K562 (cell line): Measurements from ENCODE around the gene SDCCAG8. TPM values are rescaled to one million over a fixed set of nuclear protein-coding genes. Genes with fewer than 3 reads are reported as not detected.

Source experiments
- ATAC-seq: fragments of 200-7000 bp; cut with Tn5 transposase; 3 replicates; pipeline ENCODE4 v1.9.1; 2020; ENCODE audit warnings: moderate library complexity
- BruUV-seq: library from RNA; stranded (reverse); fragments of 400-500 nt; replicated peaks from 2 replicates; lab custom pipeline; 2021; lab: Mats Ljungman, UMichigan
- CTCF ChIA-PET: fragments of 300-600 bp; formaldehyde crosslinking; extraction: SDS; loops from one replicate; lab custom pipeline; 2021; ENCODE audit warnings: low intra/inter-chr PET ratio; lab: Yijun Ruan, JAX
- POLR2A ChIA-PET: fragments of 300-600, 350-650 bp; sonication (Branson Sonifier 250); formaldehyde crosslinking; extraction: SDS; loops from one replicate; lab custom pipeline; 2021; ENCODE audit warnings: antibody characterized with exemption, inconsistent platforms; lab: Yijun Ruan, JAX
- DNase-seq, 4 experiments: peaks; one replicate each; pipeline versions ENCODE4 v3.0.0 to v3.0.0-alpha.2; 2011 to 2018; ENCODE audit warnings: low spot score in 3 of 4, mixed read lengths in 3 of 4; ENCODE audit errors: extremely low read depth in 1 of 4
- FAIRE-seq: peaks from 2 replicates; lab custom pipeline; 2011; peaks lifted over from hg19 to GRCh38; lab: Jason Lieb, UNC
- H2AFZ ChIP-seq: 2 replicates; pipeline ENCODE4 v1.6.0; 2011; ENCODE audit warnings: low read depth, low read length, control low read depth, inconsistent platforms
- H3K27ac ChIP-seq: fragments of 200-600 bp; 3 replicates; pipeline ENCODE4 v1.8.0; 2011; ENCODE audit warnings: low read depth, mild to moderate bottlenecking, control low read depth, inconsistent platforms, low read length, moderate library complexity, mixed read lengths; ENCODE audit errors: extremely low read depth
- H3K27me3 ChIP-seq, 2 experiments: fragments of 300-600 bp in 1 of 2; 2 replicates in 1 of 2; 3 replicates in 1 of 2; pipeline versions ENCODE4 v1.6.0 to v1.8.0; 2011; ENCODE audit warnings: inconsistent platforms in 2 of 2, low read length in 2 of 2, mild to moderate bottlenecking in 1 of 2, mixed read lengths in 1 of 2, moderate library complexity in 1 of 2; ENCODE audit not compliant: control insufficient read depth in 2 of 2, insufficient read depth in 2 of 2
- H3K36me3 ChIP-seq: fragments of 300-600 bp; 3 replicates; pipeline ENCODE4 v1.8.0; 2011; ENCODE audit warnings: mild to moderate bottlenecking, low read length, inconsistent platforms; ENCODE audit not compliant: control insufficient read depth, insufficient read depth
- H3K4me1 ChIP-seq, 2 experiments: fragments of 200-600 bp in 1 of 2; replicated peaks in 1 of 2; 2 replicates in 1 of 2; 3 replicates in 1 of 2; pipeline versions ENCODE4 v1.5.1 to v1.8.0; 2011; ENCODE audit warnings: inconsistent platforms in 2 of 2, low read length in 2 of 2, mild to moderate bottlenecking in 1 of 2, mixed read lengths in 1 of 2, moderate library complexity in 1 of 2; ENCODE audit not compliant: control insufficient read depth in 2 of 2, insufficient read depth in 2 of 2
- H3K4me2 ChIP-seq: 2 replicates; pipeline ENCODE4 v1.6.1; 2011; ENCODE audit warnings: low read length, control low read depth, inconsistent platforms, mixed read lengths; ENCODE audit not compliant: insufficient read depth
- H3K4me3 ChIP-seq: fragments of 200-600 bp; sonication (generic), shearing (Covaris generic); 2 replicates; pipeline ENCODE4 v1.5.1; 2016; ENCODE audit warnings: control low read depth, inconsistent platforms
- H3K79me2 ChIP-seq: fragments of 200-600 bp; 3 replicates; pipeline ENCODE4 v1.8.0; 2011; ENCODE audit warnings: low read length, inconsistent platforms; ENCODE audit not compliant: control insufficient read depth, insufficient read depth
- H3K9ac ChIP-seq, 2 experiments: 2 replicates each; pipeline versions ENCODE4 v1.6.0 to v1.6.1; 2011; ENCODE audit warnings: low read depth in 2 of 2, low read length in 2 of 2, control low read depth in 1 of 2, inconsistent platforms in 1 of 2, mild to moderate bottlenecking in 1 of 2, mixed read lengths in 1 of 2; ENCODE audit not compliant: insufficient read depth in 1 of 2
- H3K9me1 ChIP-seq: one replicate; pipeline ENCODE4 v1.6.0; 2011; ENCODE audit warnings: inconsistent platforms, mild to moderate bottlenecking, low read length, moderate library complexity; ENCODE audit not compliant: control insufficient read depth, insufficient read depth
- H3K9me3 ChIP-seq: replicated peaks from 2 replicates; pipeline ENCODE4 v1.5.1; 2011; ENCODE audit warnings: low read depth, low read length, inconsistent platforms; ENCODE audit not compliant: control insufficient read depth, insufficient read depth
- H4K20me1 ChIP-seq: replicated peaks from 2 replicates; pipeline ENCODE4 v1.6.1; 2011; ENCODE audit warnings: low read length, inconsistent platforms, mixed read lengths; ENCODE audit not compliant: control insufficient read depth, insufficient read depth
- ASH1L ChIP-seq: fragments of 450-650 bp; IDR thresholded peaks from 2 replicates; pipeline ENCODE4 v1.6.1; 2018; ENCODE audit warnings: borderline replicate concordance, mild to moderate bottlenecking, low read depth; ENCODE audit not compliant: partially characterized antibody
- BRCA1 ChIP-seq, 2 experiments: fragments of 450-650 bp in 1 of 2; sonication (generic) in 1 of 2; formaldehyde crosslinking in 1 of 2; IDR thresholded peaks; 2 replicates each; pipeline versions ENCODE4 v1.5.0 to v1.6.1; 2017 to 2020; ENCODE audit warnings: mild to moderate bottlenecking in 1 of 2, missing genetic modification reagents in 1 of 2
- CHD4 ChIP-seq: fragments of 200-600 bp; sonication (generic); IDR thresholded peaks from 3 replicates; pipeline ENCODE4 v1.6.1; 2012; ENCODE audit warnings: low read depth, mild to moderate bottlenecking, mixed read lengths, low read length, inconsistent platforms; ENCODE audit not compliant: insufficient read depth, insufficient replicate concordance, poor library complexity, severe bottlenecking
- E2F1 ChIP-seq: sonication (generic); formaldehyde crosslinking; IDR thresholded peaks from 2 replicates; pipeline ENCODE4 v1.8.1; 2023; ENCODE audit warnings: mild to moderate bottlenecking, missing genetic modification reagents, moderate library complexity
- ELF4 ChIP-seq: fragments of 450-650 bp; formaldehyde crosslinking; IDR thresholded peaks from 2 replicates; pipeline ENCODE4 v1.4.0; 2022; ENCODE audit warnings: missing genetic modification characterization
- FOXP1 ChIP-seq: sonication (generic); formaldehyde crosslinking; IDR thresholded peaks from 2 replicates; pipeline ENCODE4 v1.8.0; 2022; ENCODE audit warnings: mild to moderate bottlenecking, missing genetic modification reagents
- HINFP ChIP-seq: fragments of 450-650 bp; conservative IDR thresholded peaks from 2 replicates; pipeline ENCODE4 v1.6.1; 2016; ENCODE audit warnings: missing genetic modification characterization, low read depth, mild to moderate bottlenecking, control low read depth, missing compliant biosample characterization
- JUND ChIP-seq, 2 experiments: IDR thresholded peaks; 2 replicates in 1 of 2; 3 replicates in 1 of 2; pipeline ENCODE4 v1.6.1; 2011; ENCODE audit warnings: borderline replicate concordance in 2 of 2, low read depth in 2 of 2, low read length in 2 of 2, improper control_type of control experiment in 1 of 2, missing biosample characterization in 1 of 2, missing genetic modification characterization in 1 of 2, missing genetic modification reagents in 1 of 2
- MNT ChIP-seq, 2 experiments: fragments of 450-650 bp; conservative IDR thresholded peaks; 2 replicates each; pipeline ENCODE4 v1.6.1; 2017; ENCODE audit warnings: mild to moderate bottlenecking in 2 of 2, moderate library complexity in 2 of 2
- NBN ChIP-seq: fragments of 450-650 bp; IDR thresholded peaks from 2 replicates; pipeline ENCODE4 v1.6.1; 2016; ENCODE audit warnings: low read depth, mild to moderate bottlenecking
- POLR2AphosphoS2 ChIP-seq: IDR thresholded peaks from 2 replicates; pipeline ENCODE4 v1.6.1; 2012; ENCODE audit warnings: low read length, improper control_type of control experiment
- RBBP5 ChIP-seq: fragments of 200-600 bp; sonication (generic); IDR thresholded peaks from 2 replicates; pipeline ENCODE4 v1.6.1; 2012; ENCODE audit warnings: borderline replicate concordance, mild to moderate bottlenecking, low read length, control low read depth, inconsistent platforms; ENCODE audit not compliant: insufficient read depth, poor library complexity, severe bottlenecking
- SIN3B ChIP-seq: fragments of 450-650 bp; IDR thresholded peaks from 2 replicates; pipeline ENCODE4 v1.6.1; 2017; ENCODE audit warnings: low read depth, mild to moderate bottlenecking, moderate library complexity
- SREBF1 ChIP-seq: fragments of 150-350 bp; IDR thresholded peaks from 2 replicates; pipeline ENCODE4 v1.6.1; 2014; ENCODE audit warnings: antibody characterized with exemption, low read depth, low read length, borderline replicate concordance
- TBP ChIP-seq: optimal IDR thresholded peaks from 2 replicates; pipeline ENCODE3; 2011; ENCODE audit warnings: low read depth, low read length, improper control_type of control experiment
- ZBTB17 ChIP-seq: fragments of 450-650 bp; formaldehyde crosslinking; IDR thresholded peaks from 2 replicates; pipeline ENCODE4 v1.4.0; 2020; ENCODE audit warnings: mild to moderate bottlenecking
- WGBS: fragments of 100-300 bp; shearing (Covaris generic); methylation state at CpG from one replicate; pipeline ENCODE4 v1.1.6; 2016; ENCODE audit warnings: low coverage, mixed read lengths; ENCODE audit not compliant: insufficient coverage; ENCODE audit errors: missing lambda C conversion rate; 5-methylcytosine and 5-hydroxymethylcytosine counted together
- in situ Hi-C: fragments of 300-500 bp; cut with MboI; formaldehyde crosslinking; loops from 4 replicates; pipeline ENCODE4 v1.15.0; 2018; ENCODE audit warnings: inconsistent platforms, mixed read lengths
- intact Hi-C: fragments of 100-400 bp; cut with micrococcal nuclease; formaldehyde crosslinking; loops from 2 replicates; pipeline ENCODE4 v1.14.2; 2022
- polyA plus RNA-seq, 8 experiments: library from polyadenylated mRNA; depleted of rRNA in 4 of 8; stranded (reverse) in 5 of 8; unstranded in 3 of 8; fragments of >200 nt; fragmentation: Nextera tagmentation in 2 of 8; fragmentation: Illumina TruSeq in 1 of 8; extraction: Ambion mirVana in 2 of 8; extraction: Trizol in 1 of 8; gene quantifications; 2 replicates each; pipeline versions ENCODE4 v1.2.1 to v1.2.3, GENCODE V29; 2011 to 2014; ENCODE audit warnings: inconsistent platforms in 1 of 8, missing spikeins in 1 of 8
- total RNA-seq, 7 experiments: library from RNA; depleted of rRNA in 6 of 7; stranded (reverse); fragments of >200 nt in 6 of 7; fragmentation: Illumina TruSeq in 2 of 7; extraction: Trizol in 2 of 7; gene quantifications; 2 replicates each; pipeline versions ENCODE4 v1.2.1 to v1.2.3, GENCODE V29; 2011 to 2021; ENCODE audit warnings: low replicate concordance in 1 of 7

SDCCAG8 gene
- total and polyA plus RNA-seq, 9 of the 15 experiments (the other 6 are each of a cell fraction or from before 2014, with no cell fraction given): 17.9 to 36.7 (median 25.4) TPM

- in situ Hi-C loops (no loop called here), intact Hi-C loops (no loop called here)
- BruUV-seq: no TSS peak
- no peaks in the 10 kb centered on the region for H3K27me3 ChIP-seq
- WGBS: 52% methylated on average over 4 of the region's 4 CpGs
- no peaks in the 10 kb centered on the region for H3K9me3 ChIP-seq
- H3K9me1 ChIP-seq: no peaks in the 10 kb centered on the region
- peak; percentile 60 for ATAC-seq
- DNase-seq: peak in 2 of 4 experiments; percentile 29 to 47
- peak overlapping the region; percentile 38 to 82; a peak in 3 of 4 replicates for H3K9ac ChIP-seq
- peak overlapping the region; percentile 61 for H3K27ac ChIP-seq
- H2AFZ ChIP-seq: peak overlapping the region; percentile 78
- H3K4me1 ChIP-seq: peaks cover 22 to 43% of the 10 kb centered on the region in 2 experiments
- H3K4me3 ChIP-seq: no peak overlapping the region
- POLR2A ChIA-PET: interaction anchor here (1.2 to 2.2 kb wide), 2 partner anchors 13 to 245 kb away, joined by 4 to 19 read pairs; partner anchors contain the start of genes CEP170 and SDCCAG8
- no peak for FAIRE-seq
- peaks cover 14% of the 10 kb centered on the region; the same call in 2 of the 3 replicates for H3K79me2 ChIP-seq
- H3K4me2 ChIP-seq: peak overlapping the region; percentile 67
- peaks cover 19% of the 10 kb centered on the region; the same call in 2 of the 3 replicates for H3K36me3 ChIP-seq
- CTCF ChIA-PET: no interaction called here
- H4K20me1 ChIP-seq: no peaks in the 10 kb centered on the region
- no peak for TF ChIP-seq NBN
- no peak for TF ChIP-seq E2F1 (CRISPR knock-in tag)
- no peak for TF ChIP-seq POLR2AphosphoS2
- no peak for TF ChIP-seq JUND (IDR thresholded peaks at IDR 0.05; ENCODE audit: borderline replicate concordance, low read depth, low read length)
- TF ChIP-seq JUND (tag; IDR thresholded peaks at IDR 0.05; ENCODE audit: borderline replicate concordance, low read depth, low read length): no peak
- TF ChIP-seq SIN3B: 0 out of 2 replicates have a peak, but pooled peaks have one; percentile 15
- no peak for TF ChIP-seq FOXP1 (CRISPR knock-in tag)
- peak; percentile 6 for TF ChIP-seq RBBP5
- TF ChIP-seq ELF4 (CRISPR knock-in tag): no peak
- no peak for TF ChIP-seq SREBF1
- TF ChIP-seq ASH1L: no peak
- TF ChIP-seq TBP: peak; percentile 14
- TF ChIP-seq MNT (conservative IDR thresholded peaks at IDR 0.05): 0 out of 4 replicates have a peak, but pooled peaks of 1 of the 2 experiments have one; percentile 15
- TF ChIP-seq HINFP (tag): no peak
- TF ChIP-seq ZBTB17 (CRISPR knock-in tag): no peak
- no peak for TF ChIP-seq CHD4
- TF ChIP-seq BRCA1 (IDR thresholded peaks at IDR 0.05): no peak
- TF ChIP-seq BRCA1 (CRISPR knock-in tag; IDR thresholded peaks at IDR 0.05): no peak
These were observed 13.6 kb downstream of the SDCCAG8 start for GRCh38 chr1:243269461-243269801.
